Measurements from ENCODE around the gene PLEKHB2. TPM values are rescaled to one million over a fixed set of nuclear protein-coding genes. Genes with fewer than 3 reads are reported as not detected.

Gene PLEKHB2
- total and polyA plus RNA-seq, 2 experiments from 2014 or later: 39.8 to 99.2 TPM

GRCh38 chr2:131155208-131155855, 50.2 kb downstream of the PLEKHB2 start:
- Mint-ChIP-seq H3K36me3 (ENCODE audit: low read depth) (peaks cover 6% of the 10 kb centered on the region), H3K4me3 (no peak overlapping the region), H3K9me3 (no peaks in the 10 kb centered on the region; the same call in 2 of the 3 replicates), H3K27ac (no peak overlapping the region), H3K4me1 (peaks cover 19% of the 10 kb centered on the region), H3K27me3 (ENCODE audit: insufficient read depth, low read depth, poor library complexity) (peaks cover 13% of the 10 kb centered on the region)
- Histone ChIP-seq H4K20me1 (replicated peaks; ENCODE audit: insufficient read depth) (no peaks in the 10 kb centered on the region), H2AFZ (no peak overlapping the region), H3K9me2 (ENCODE audit: insufficient read depth) (no peaks in the 10 kb centered on the region), H3K4me1 (ENCODE audit: insufficient read depth) (no peaks in the 10 kb centered on the region; the same call in 1 of the 2 replicates), H3K27ac (ENCODE audit: low read depth) (no peak overlapping the region), H3K36me3 (ENCODE audit: insufficient read depth) (no peaks in the 10 kb centered on the region), H3K79me2 (replicated peaks; ENCODE audit: insufficient read depth) (no peaks in the 10 kb centered on the region), H3K27me3 (ENCODE audit: insufficient read depth) (no peaks in the 10 kb centered on the region), H3K4me2 (no peak overlapping the region), H3K4me3 (no peak overlapping the region), H3F3A (replicated peaks; ENCODE audit: low read depth) (no peaks in the 10 kb centered on the region)
- ATAC-seq (no peak), DNase-seq (ENCODE audit: low spot score) (no peak)
- TF ChIP-seq EZH2phosphoT487 (IDR thresholded peaks at IDR 0.05; ENCODE audit: unreplicated experiment) (no peak), CREB1 (CRISPR knock-in tag; IDR thresholded peaks at IDR 0.05; ENCODE audit: low read depth) (no peak), NANOG (IDR thresholded peaks at IDR 0.05; ENCODE audit: borderline replicate concordance) (no peak), STAT1 (IDR thresholded peaks at IDR 0.05; ENCODE audit: unreplicated experiment) (no peak), REST (IDR thresholded peaks at IDR 0.05; ENCODE audit: unreplicated experiment) (no peak), ZNF462 (CRISPR knock-in tag; IDR thresholded peaks at IDR 0.05) (no peak), ZNF331 (CRISPR knock-in tag; IDR thresholded peaks at IDR 0.05; ENCODE audit: low read depth) (no peak), ZNF114 (CRISPR knock-in tag; IDR thresholded peaks at IDR 0.05) (no peak), ETS1 (IDR thresholded peaks at IDR 0.05) (no peak), JUNB (IDR thresholded peaks at IDR 0.05; ENCODE audit: unreplicated experiment) (no peak), CTCF (conservative IDR thresholded peaks at IDR 0.05; ENCODE audit: low read depth in 2 of 2) (no peak), EZH2 (IDR thresholded peaks at IDR 0.05; ENCODE audit: low read depth, unreplicated experiment) (no peak), POLR2AphosphoS5 (IDR thresholded peaks at IDR 0.05; ENCODE audit: low read depth) (no peak)

Data from GM23338 (cell line).